ENCODE results near the gene TFDP2. TPM values are rescaled to one million over a fixed set of nuclear protein-coding genes. Genes with fewer than 3 reads are reported as not detected.
A peak's percentile ranks its signal among the peaks of the same experiment; 100 is the strongest.

TFDP2 gene
- total and polyA plus RNA-seq, 2 of the 8 experiments (the other 6 are each of a cell fraction or from before 2014, with no cell fraction given) = 41.1 to 119 TPM

- Histone ChIP-seq H3K27me3 (replicated peaks in 1 of 4; ENCODE audit: control insufficient read depth in 3 of 4, extremely low read depth in 1 of 4, insufficient read depth in 3 of 4, low read length in 3 of 4) (no peaks in the 10 kb centered on the region), H3K27ac (ENCODE audit: low read depth, low read length) (no peak overlapping the region), H4K91ac (replicated peaks; ENCODE audit: insufficient read length, low read length) (no peak overlapping the region), H4K20me1 (replicated peaks in 1 of 2; ENCODE audit: control insufficient read depth in 1 of 2, insufficient read depth in 2 of 2, low read length in 2 of 2) (peaks cover 0 to 7% of the 10 kb centered on the region in 2 experiments), H3K4me2 (ENCODE audit: insufficient read depth in 1 of 2, low read depth in 2 of 2, low read length in 2 of 2) (no peak overlapping the region), H2BK12ac (ENCODE audit: low read depth, low read length) (no peak overlapping the region), H3K14ac (ENCODE audit: insufficient read length) (no peak overlapping the region), H3K56ac (replicated peaks; ENCODE audit: insufficient read length, low read depth, low read length) (no peak overlapping the region), H3K18ac (ENCODE audit: extremely low read depth, low read length) (no peak overlapping the region), H3K4me1 (replicated peaks in 1 of 4; ENCODE audit: control insufficient read depth in 3 of 4, insufficient read depth in 4 of 4, low read length in 3 of 4) (0 out of 7 replicates have a peak, but pooled peaks cover 0 to 3% (median under 1%) of the 10 kb centered on the region in 4 experiments), H3K9me3 (ENCODE audit: insufficient read depth in 2 of 2, low read depth in 1 of 2, low read length in 1 of 2) (no peaks in the 10 kb centered on the region), H3K79me2 (ENCODE audit: control insufficient read depth in 1 of 2, insufficient read depth in 2 of 2, low read length in 2 of 2) (no peaks in the 10 kb centered on the region), H2BK15ac (ENCODE audit: low read length) (no peak overlapping the region), H3K9ac (replicated peaks in 1 of 4; ENCODE audit: extremely low read depth in 1 of 4, low read depth in 3 of 4, low read length in 3 of 4) (no peak overlapping the region), H3K4me3 (ENCODE audit: extremely low read depth in 1 of 4, insufficient read depth in 2 of 4, low read depth in 3 of 4, low read length in 4 of 4) (no peak overlapping the region), H4K8ac (ENCODE audit: extremely low read depth, insufficient read depth, low read length) (no peak overlapping the region), H3K79me1 (ENCODE audit: low read depth, low read length) (no peaks in the 10 kb centered on the region; the same call in 1 of the 2 replicates), H2BK20ac (ENCODE audit: low read length) (no peak overlapping the region), H3K23ac (ENCODE audit: insufficient read length) (no peak overlapping the region), H2AFZ (ENCODE audit: low read length) (no peak overlapping the region), H2BK5ac (ENCODE audit: low read depth, low read length) (no peak overlapping the region), H3K23me2 (ENCODE audit: low read depth, low read length) (no peaks in the 10 kb centered on the region), H3K36me3 (ENCODE audit: control insufficient read depth in 2 of 4, insufficient read depth in 4 of 4, low read length in 3 of 4) (peaks cover 0 to 28% (median 8%) of the 10 kb centered on the region in 4 experiments; a peak in 5 of 8 replicates), H4K5ac (ENCODE audit: insufficient read length, low read depth, low read length) (no peak overlapping the region), H3K4ac (replicated peaks; ENCODE audit: insufficient read length, low read depth, low read length) (no peak overlapping the region), H2BK120ac (replicated peaks; ENCODE audit: low read depth, low read length) (no peak overlapping the region), H2AK5ac (ENCODE audit: low read depth, low read length) (no peak overlapping the region)
- TF ChIP-seq HDAC6 (IDR thresholded peaks at IDR 0.05; ENCODE audit: low read depth, low read length) = no peak
- no peak for TF ChIP-seq SIRT6 (IDR thresholded peaks at IDR 0.05; ENCODE audit: low read length)
- TF ChIP-seq EZH2 (IDR thresholded peaks at IDR 0.05; ENCODE audit: low read depth, low read length, severe bottlenecking) = no peak
- no peak for TF ChIP-seq FOSL1 (IDR thresholded peaks at IDR 0.05; ENCODE audit: insufficient read depth, low read depth, low read length)
- TF ChIP-seq JUN (IDR thresholded peaks at IDR 0.05; ENCODE audit: low read depth, low read length) = no peak
- no peak for TF ChIP-seq CHD2 (IDR thresholded peaks at IDR 0.05; ENCODE audit: low read length)
- no peak for TF ChIP-seq RXRA (IDR thresholded peaks at IDR 0.05; ENCODE audit: insufficient read depth, low read depth, low read length)
- TF ChIP-seq MAX (IDR thresholded peaks at IDR 0.05) = no peak
- no peak for TF ChIP-seq JUND (IDR thresholded peaks at IDR 0.05; ENCODE audit: low read length)
- no peak for TF ChIP-seq CTBP2 (IDR thresholded peaks at IDR 0.05; ENCODE audit: borderline replicate concordance, insufficient read depth, insufficient read length, low read length)
- TF ChIP-seq CBX8 (IDR thresholded peaks at IDR 0.05; ENCODE audit: borderline replicate concordance, low read depth, low read length) = no peak
- FAIRE-seq (no peak), DNase-seq (ENCODE audit: low read depth in 1 of 2, low spot score in 2 of 2) (peak in 1 of 2 experiments; percentile 42)
- ChIA-PET CTCF (ENCODE audit: partially characterized antibody) (interaction anchor here (0.9 to 1.5 kb wide), 3 partner anchors 9 to 351 kb away, joined by 3 to 4 read pairs (median 3); no protein-coding TSS in a partner anchor), POLR2A (ENCODE audit: partially characterized antibody) (interaction anchor here (0.9 to 1.0 kb wide), 2 partner anchors 10 to 52 kb away, joined by 4 read pairs; no protein-coding TSS in a partner anchor)
- WGBS, 2 experiments (ENCODE audit: extremely low coverage in 1 of 2, insufficient coverage in 1 of 2, insufficient read length in 1 of 2, insufficient replicate concordance in 2 of 2, low coverage in 1 of 2, low lambda C conversion rate in 2 of 2, missing lambda C conversion rate in 1 of 2) = 93% methylated on average over 7 of the region's 7 CpGs; no CpG with 5 or more reads in 1 of the 2 experiments
Measured at GRCh38 chr3:141929341-141929995, 219.9 kb downstream of the TFDP2 start.

Data from H1 (cell line).